Measurements from ENCODE around the gene NFATC4. TPM values are rescaled to one million over a fixed set of nuclear protein-coding genes. Genes with fewer than 3 reads are reported as not detected.
A peak's percentile ranks its signal among the peaks of the same experiment; 100 is the strongest.

NFATC4 gene
- total and polyA plus RNA-seq, 10 donors, result 10.7 to 145 (median 23.0) TPM

DNA sequence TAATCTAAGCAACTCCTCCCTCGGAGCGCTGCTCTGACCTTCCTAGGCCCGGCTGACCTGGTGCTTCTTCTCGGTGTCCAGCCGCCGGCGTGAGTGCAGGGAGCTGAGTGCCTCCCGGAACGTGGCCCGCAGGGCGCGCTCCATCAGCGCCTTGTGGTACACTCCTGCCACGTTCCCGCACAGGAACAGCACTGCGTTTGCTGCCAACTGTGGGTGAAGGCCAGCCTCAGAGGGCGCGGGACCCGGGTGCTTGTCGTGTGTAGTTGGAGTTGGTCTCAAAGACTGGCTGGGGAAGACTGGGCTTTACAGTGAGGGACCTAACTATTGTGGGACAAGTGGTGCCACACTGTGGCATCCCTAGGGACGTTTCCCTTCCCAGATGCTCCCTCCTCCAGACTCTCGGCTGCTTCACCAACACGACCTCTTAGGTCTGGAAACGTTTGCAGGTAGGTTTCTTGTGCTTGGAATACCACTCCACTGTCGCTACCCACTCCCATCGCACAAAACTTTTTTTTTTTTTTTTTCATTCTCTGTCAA lies 36.2 kb upstream of the NFATC4 start:
- H3K27me3 ChIP-seq (replicated peaks in 1 of 7), result peaks cover 0 to 34% (median 10%) of the 10 kb centered on the region in 7 donors
- H3K36me3 ChIP-seq, result peaks cover 0 to 16% (median 0%) of the 10 kb centered on the region in 6 donors
- 41 to 57% (median 54%) methylated on average over 22 to 26 of the region's 26 CpGs for WGBS, 5 donors
- intact Hi-C loops (cut with DNase I; ENCODE audit: low total_unique reads), result no loop called here
- peaks cover 55 to 100% (median 92%) of the 10 kb centered on the region in 6 donors for H3K4me1 ChIP-seq
- TF ChIP-seq CTCF (IDR thresholded peaks at IDR 0.05 in 8 of 11, conservative IDR thresholded peaks at IDR 0.05 in 3 of 11), result no peak
- peak in 1 of 3 donors; percentile 49 for TF ChIP-seq POLR2AphosphoS5 (IDR thresholded peaks at IDR 0.05)
- H3K27ac ChIP-seq, result peak overlapping the region in 6 of 8 donors; percentile 38 to 85 (median 60)
- H3K4me3 ChIP-seq, result peak overlapping the region in 3 of 8 donors; percentile 44 to 71 (median 52)
- H3K9me3 ChIP-seq, result no peaks in the 10 kb centered on the region
- peak; percentile 88 for DNase-seq

GRCh38 chr14:24332268-24332993 lies 35.6 kb upstream of the NFATC4 start:
- Histone ChIP-seq H3K4me3 (peak overlapping the region; percentile 23 to 71 (median 37)), H3K4me1 (peaks cover 50 to 100% (median 88%) of the 10 kb centered on the region in 6 donors), H3K27me3 (replicated peaks in 1 of 7) (peaks cover 0 to 34% (median 10%) of the 10 kb centered on the region in 7 donors), H3K9me3 (no peaks in the 10 kb centered on the region), H3K27ac (peak overlapping the region in 7 of 8 donors; percentile 38 to 85 (median 65)), H3K36me3 (peaks cover 0 to 22% (median 2%) of the 10 kb centered on the region in 6 donors)
- TF ChIP-seq POLR2A (IDR thresholded peaks at IDR 0.05) (no peak), CTCF (IDR thresholded peaks at IDR 0.05 in 8 of 11, conservative IDR thresholded peaks at IDR 0.05 in 3 of 11) (peak; percentile 80 to 95 (median 93)), POLR2AphosphoS5 (IDR thresholded peaks at IDR 0.05) (peak; percentile 57 to 76 (median 73))
- WGBS, 5 donors, result 9 to 26% (median 20%) methylated on average over 45 to 56 of the region's 56 CpGs
- DNase-seq, result peak; percentile 92
- intact Hi-C loops (cut with DNase I; ENCODE audit: low total_unique reads), result no loop called here

GRCh38 chr14:24334431-24335291 lies 33.3 kb upstream of the NFATC4 start, which contains the start of gene ADCY4:
Gene ADCY4 (minus strand): TSS chr14:24335071. CDS start chr14:24334652, 419 bp downstream.
- Histone ChIP-seq H3K36me3 (peaks cover 0 to 34% (median 8%) of the 10 kb centered on the region in 6 donors), H3K27ac (peak within 1 kb of the TSS; percentile 48 to 85 (median 72)), H3K4me1 (peaks cover 57 to 100% (median 85%) of the 10 kb centered on the region in 6 donors), H3K27me3 (replicated peaks in 1 of 7) (peaks cover 0 to 34% (median 10%) of the 10 kb centered on the region in 7 donors), H3K4me3 (peak within 1 kb of the TSS; percentile 31 to 71 (median 41)), H3K9me3 (no peaks in the 10 kb centered on the region)
- TF ChIP-seq POLR2AphosphoS5 (IDR thresholded peaks at IDR 0.05), result peak; percentile 72 to 86 (median 85)
- TF ChIP-seq CTCF (IDR thresholded peaks at IDR 0.05 in 8 of 11, conservative IDR thresholded peaks at IDR 0.05 in 3 of 11), result no peak
- no peak for TF ChIP-seq POLR2A (IDR thresholded peaks at IDR 0.05)
- intact Hi-C loops (cut with DNase I; ENCODE audit: low total_unique reads), result loop anchor here (5.0 kb wide), 1 partner anchor 98 kb away; no protein-coding TSS in a partner anchor
- 4 to 7% (median 6%) methylated on average over 45 to 65 of the region's 65 CpGs for WGBS, 5 donors
- peak; percentile 89 for DNase-seq

All from spleen (tissue), 11 donors.